HG03520 (cell line): ENCODE data around the gene KCNB1.
"Not testable (repeated sequence)": the region's sequence is repeated elsewhere in the genome, so short reads cannot be mapped to it uniquely, and the experiment has no call there.

Experiments
- ATAC-seq: cut with Tn5 transposase; IDR thresholded peaks from one replicate; pipeline ENCODE4 v1.9.1; 2021; ENCODE audit warnings: mild to moderate bottlenecking, moderate library complexity; ENCODE audit not compliant: unreplicated experiment

Gene KCNB1

GRCh38 chr20:49412254-49412653, 70.2 kb downstream of the KCNB1 start:
- no peak for ATAC-seq

GRCh38 chr20:49411221-49411925, 71.1 kb downstream of the KCNB1 start:
- no peak for ATAC-seq

- ATAC-seq: not testable (repeated sequence)
These were observed 72.4 kb downstream of the KCNB1 start for GRCh38 chr20:49409975-49410621.

- ATAC-seq: no peak
These were observed 73.0 kb downstream of the KCNB1 start for GRCh38 chr20:49409302-49409974.

- ATAC-seq: no peak
These were observed 73.9 kb downstream of the KCNB1 start for GRCh38 chr20:49408509-49409104.

GRCh38 chr20:49406666-49407065, 75.8 kb downstream of the KCNB1 start:
- ATAC-seq: no peak

GRCh38 chr20:49405696-49406095, 76.8 kb downstream of the KCNB1 start:
- no peak for ATAC-seq

GRCh38 chr20:49405062-49405683, 77.3 kb downstream of the KCNB1 start:
- no peak for ATAC-seq

- no peak for ATAC-seq
These were observed 78.0 kb downstream of the KCNB1 start for GRCh38 chr20:49404461-49404860.

- no peak for ATAC-seq
These were observed 78.6 kb downstream of the KCNB1 start for GRCh38 chr20:49403911-49404310.

- ATAC-seq: no peak
These were observed 79.5 kb downstream of the KCNB1 start for GRCh38 chr20:49403012-49403411.

GRCh38 chr20:49400904-49401303, 81.6 kb downstream of the KCNB1 start:
- no peak for ATAC-seq

GRCh38 chr20:49400410-49400809, 82.1 kb downstream of the KCNB1 start:
- ATAC-seq: no peak

GRCh38 chr20:49399329-49399728, 83.1 kb downstream of the KCNB1 start:
- no peak for ATAC-seq

- ATAC-seq: no peak
These were observed 83.9 kb downstream of the KCNB1 start for GRCh38 chr20:49398401-49399144.

- no peak for ATAC-seq
These were observed 84.9 kb downstream of the KCNB1 start for GRCh38 chr20:49397525-49397924.

GRCh38 chr20:49396230-49396629, 86.2 kb downstream of the KCNB1 start:
- no peak for ATAC-seq

GRCh38 chr20:49395659-49396058, 86.8 kb downstream of the KCNB1 start:
- no peak for ATAC-seq

- ATAC-seq: no peak
These were observed 87.3 kb downstream of the KCNB1 start for GRCh38 chr20:49395183-49395582.

- ATAC-seq: no peak
These were observed 87.7 kb downstream of the KCNB1 start for GRCh38 chr20:49394757-49395156.

- no peak for ATAC-seq
These were observed 88.2 kb downstream of the KCNB1 start for GRCh38 chr20:49394264-49394663.
